Rectal smooth muscle tissue (tissue), 1 donor: Measurements from ENCODE around the gene CPAMD8.

Experiments used
- H3K27ac ChIP-seq: one replicate; pipeline ENCODE4 v1.7.0; 2013; ENCODE audit warnings: low read depth, low read length, inconsistent platforms
- H3K27me3 ChIP-seq: one replicate; pipeline ENCODE4 v1.7.0; 2013; ENCODE audit warnings: low read length; ENCODE audit not compliant: control insufficient read depth, insufficient read depth
- H3K36me3 ChIP-seq: one replicate; pipeline ENCODE4 v1.7.0; 2013; ENCODE audit warnings: low read length; ENCODE audit not compliant: control insufficient read depth, insufficient read depth
- H3K4me1 ChIP-seq: one replicate; pipeline ENCODE4 v1.7.0; 2013; ENCODE audit warnings: low read length; ENCODE audit not compliant: control insufficient read depth, insufficient read depth
- H3K4me3 ChIP-seq: one replicate; pipeline ENCODE4 v1.7.0; 2013; ENCODE audit warnings: low read length
- H3K9ac ChIP-seq: one replicate; pipeline ENCODE4 v1.7.0; 2013; ENCODE audit warnings: low read length

CPAMD8 gene

GRCh38 chr19:17060802-17061201 lies 34.2 kb upstream of the CPAMD8 start:
- Histone ChIP-seq H3K4me1 (no peaks in the 10 kb centered on the region), H3K27me3 (no peaks in the 10 kb centered on the region), H3K4me3 (no peak overlapping the region), H3K36me3 (peaks cover 16% of the 10 kb centered on the region), H3K27ac (no peak overlapping the region), H3K9ac (no peak overlapping the region)

GRCh38 chr19:17058236-17058635 lies 31.6 kb upstream of the CPAMD8 start:
- no peak overlapping the region for H3K27ac ChIP-seq
- no peak overlapping the region for H3K4me3 ChIP-seq
- peaks cover 21% of the 10 kb centered on the region for H3K36me3 ChIP-seq
- no peak overlapping the region for H3K9ac ChIP-seq
- no peaks in the 10 kb centered on the region for H3K4me1 ChIP-seq
- H3K27me3 ChIP-seq: no peaks in the 10 kb centered on the region

- no peak overlapping the region for H3K4me3 ChIP-seq
- H3K27ac ChIP-seq: no peak overlapping the region
- H3K4me1 ChIP-seq: no peaks in the 10 kb centered on the region
- no peak overlapping the region for H3K9ac ChIP-seq
- no peaks in the 10 kb centered on the region for H3K27me3 ChIP-seq
- H3K36me3 ChIP-seq: peaks cover 23% of the 10 kb centered on the region
Observed at GRCh38 chr19:17055636-17056035, 29.0 kb upstream of the CPAMD8 start.

- H3K4me1 ChIP-seq: no peaks in the 10 kb centered on the region
- no peak overlapping the region for H3K27ac ChIP-seq
- peaks cover 23% of the 10 kb centered on the region for H3K36me3 ChIP-seq
- no peak overlapping the region for H3K4me3 ChIP-seq
- no peak overlapping the region for H3K9ac ChIP-seq
- H3K27me3 ChIP-seq: no peaks in the 10 kb centered on the region
Observed at GRCh38 chr19:17054746-17055145, 28.1 kb upstream of the CPAMD8 start.

- H3K27ac ChIP-seq: no peak overlapping the region
- H3K27me3 ChIP-seq: no peaks in the 10 kb centered on the region
- H3K4me1 ChIP-seq: no peaks in the 10 kb centered on the region
- peaks cover 15% of the 10 kb centered on the region for H3K36me3 ChIP-seq
- H3K9ac ChIP-seq: no peak overlapping the region
- H3K4me3 ChIP-seq: no peak overlapping the region
Observed at GRCh38 chr19:17052439-17052838, 25.8 kb upstream of the CPAMD8 start.

- peaks cover 15% of the 10 kb centered on the region for H3K36me3 ChIP-seq
Observed at GRCh38 chr19:17049711-17050280, 23.2 kb upstream of the CPAMD8 start.

GRCh38 chr19:17048885-17049453 lies 22.4 kb upstream of the CPAMD8 start:
- peaks cover 13% of the 10 kb centered on the region for H3K36me3 ChIP-seq
- H3K9ac ChIP-seq: no peak overlapping the region
- H3K4me1 ChIP-seq: no peaks in the 10 kb centered on the region
- H3K27ac ChIP-seq: no peak overlapping the region
- no peak overlapping the region for H3K4me3 ChIP-seq
- H3K27me3 ChIP-seq: no peaks in the 10 kb centered on the region

More at GRCh38 chr19:17049711-17050280, 23.2 kb upstream of the CPAMD8 start:
- Histone ChIP-seq H3K9ac (no peak overlapping the region), H3K4me1 (no peaks in the 10 kb centered on the region), H3K27ac (no peak overlapping the region), H3K4me3 (no peak overlapping the region), H3K27me3 (no peaks in the 10 kb centered on the region)

GRCh38 chr19:17045907-17046502 lies 19.4 kb upstream of the CPAMD8 start:
- peaks cover 7% of the 10 kb centered on the region for H3K36me3 ChIP-seq
- H3K27ac ChIP-seq: no peak overlapping the region
- H3K9ac ChIP-seq: no peak overlapping the region
- no peaks in the 10 kb centered on the region for H3K27me3 ChIP-seq
- no peaks in the 10 kb centered on the region for H3K4me1 ChIP-seq
- H3K4me3 ChIP-seq: no peak overlapping the region

- Histone ChIP-seq H3K27me3 (no peaks in the 10 kb centered on the region), H3K9ac (no peak overlapping the region), H3K36me3 (peaks cover 1% of the 10 kb centered on the region)
Observed at GRCh38 chr19:17043744-17044143, 17.1 kb upstream of the CPAMD8 start.

GRCh38 chr19:17041976-17042375 lies 15.4 kb upstream of the CPAMD8 start:
- Histone ChIP-seq H3K36me3 (no peaks in the 10 kb centered on the region), H3K27ac (no peak overlapping the region), H3K27me3 (no peaks in the 10 kb centered on the region)

More at GRCh38 chr19:17043744-17044143, 17.1 kb upstream of the CPAMD8 start:
- Histone ChIP-seq H3K4me1 (no peaks in the 10 kb centered on the region), H3K27ac (no peak overlapping the region), H3K4me3 (no peak overlapping the region)

GRCh38 chr19:17037966-17038500 lies 11.4 kb upstream of the CPAMD8 start:
- Histone ChIP-seq H3K27me3 (no peaks in the 10 kb centered on the region), H3K4me3 (no peak overlapping the region)

More at GRCh38 chr19:17041976-17042375, 15.4 kb upstream of the CPAMD8 start:
- Histone ChIP-seq H3K9ac (no peak overlapping the region), H3K4me3 (no peak overlapping the region), H3K4me1 (no peaks in the 10 kb centered on the region)

GRCh38 chr19:17037184-17037583 lies 10.6 kb upstream of the CPAMD8 start:
- no peaks in the 10 kb centered on the region for H3K36me3 ChIP-seq
- no peaks in the 10 kb centered on the region for H3K4me1 ChIP-seq
- no peaks in the 10 kb centered on the region for H3K27me3 ChIP-seq

More at GRCh38 chr19:17037966-17038500, 11.4 kb upstream of the CPAMD8 start:
- H3K9ac ChIP-seq: no peak overlapping the region
- no peaks in the 10 kb centered on the region for H3K36me3 ChIP-seq
- no peaks in the 10 kb centered on the region for H3K4me1 ChIP-seq
- H3K27ac ChIP-seq: no peak overlapping the region

More at GRCh38 chr19:17037184-17037583, 10.6 kb upstream of the CPAMD8 start:
- H3K9ac ChIP-seq: no peak overlapping the region
- no peak overlapping the region for H3K4me3 ChIP-seq
- no peak overlapping the region for H3K27ac ChIP-seq
